GM03348 (cell line): Measurements from ENCODE around the gene ANTXR2.

ENCODE experiments used
- DNase-seq: peaks from one replicate; pipeline ENCODE4 v3.0.0; 2012; ENCODE audit warnings: low spot score

Gene ANTXR2

GRCh38 chr4:80069108-80069836, 3.8 kb downstream of the ANTXR2 start:
- DNase-seq, result no peak

- DNase-seq, result no peak
Measured at GRCh38 chr4:80065601-80066000, 7.4 kb downstream of the ANTXR2 start.

DNA sequence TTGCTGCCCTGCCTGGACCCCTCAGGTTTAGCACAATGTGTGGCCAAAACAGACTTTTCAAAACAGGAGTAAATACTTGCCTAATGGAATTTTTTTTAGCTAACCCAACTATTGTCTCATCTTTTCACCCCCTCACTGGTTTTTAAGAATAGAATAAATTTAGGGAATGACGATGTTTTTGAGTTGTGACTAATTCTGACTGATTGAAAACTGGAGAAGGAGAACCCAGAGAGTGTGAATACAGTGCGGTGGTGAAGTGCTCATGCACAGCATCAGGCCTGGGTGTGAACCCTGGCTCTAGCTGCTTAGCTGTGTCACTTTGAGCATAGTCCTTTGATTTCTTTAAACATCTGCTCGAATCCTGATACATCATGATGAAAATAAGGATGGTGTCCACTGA, 10.5 kb downstream of the ANTXR2 start:
- no peak for DNase-seq

GRCh38 chr4:80060804-80061203, 12.2 kb downstream of the ANTXR2 start:
- no peak for DNase-seq

- no peak for DNase-seq
Measured at GRCh38 chr4:80058740-80059139, 14.3 kb downstream of the ANTXR2 start.

GRCh38 chr4:80054375-80054774, 18.7 kb downstream of the ANTXR2 start:
- no peak for DNase-seq

- peak; percentile 9 for DNase-seq
Measured at GRCh38 chr4:80053140-80053910, 19.7 kb downstream of the ANTXR2 start.

- DNase-seq, result no peak
Measured at GRCh38 chr4:80049813-80050534, 23.1 kb downstream of the ANTXR2 start.

DNA sequence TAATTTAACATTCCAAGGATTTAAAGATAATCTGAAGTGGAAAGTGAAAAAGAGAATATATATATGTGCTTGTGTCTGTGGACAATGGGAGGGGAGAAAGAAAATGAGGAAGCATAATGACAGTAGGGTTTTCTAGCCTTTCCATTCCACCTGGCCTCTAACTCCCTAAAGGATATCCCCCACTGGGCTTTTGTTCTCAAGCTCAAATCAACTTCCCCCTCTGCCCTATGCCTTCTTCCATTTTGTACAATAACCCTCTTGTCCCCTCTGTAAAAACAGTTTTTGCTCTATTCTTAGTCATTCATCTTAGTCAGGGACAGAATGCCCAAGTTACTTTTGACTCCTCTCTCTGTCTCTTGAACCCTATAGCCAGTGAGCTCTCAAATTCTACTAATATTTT, 23.6 kb downstream of the ANTXR2 start:
- no peak for DNase-seq

- DNase-seq, result peak; percentile 39
Measured at GRCh38 chr4:80045786-80046185, 27.2 kb downstream of the ANTXR2 start.

DNA sequence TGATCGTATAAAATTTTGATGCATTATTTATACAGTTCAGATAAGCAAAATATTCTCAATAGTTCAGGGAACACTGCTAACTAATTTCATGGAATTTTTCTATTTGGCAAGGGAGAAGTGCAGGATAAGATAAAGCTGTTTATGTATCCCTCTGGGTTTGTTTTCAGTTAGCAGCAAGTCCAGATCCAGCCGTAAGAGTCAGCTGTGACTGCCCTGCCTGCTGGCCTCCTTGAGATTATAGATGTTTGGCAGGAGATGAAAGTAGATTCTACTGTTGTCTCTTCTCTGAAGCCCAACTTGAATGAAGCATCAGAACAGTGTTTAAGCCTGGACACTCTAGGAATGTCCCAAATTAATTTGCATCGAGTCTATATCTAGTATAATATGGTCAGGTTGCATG, 29.5 kb downstream of the ANTXR2 start:
- DNase-seq, result no peak

GRCh38 chr4:80042821-80043220, 30.2 kb downstream of the ANTXR2 start:
- no peak for DNase-seq

DNA sequence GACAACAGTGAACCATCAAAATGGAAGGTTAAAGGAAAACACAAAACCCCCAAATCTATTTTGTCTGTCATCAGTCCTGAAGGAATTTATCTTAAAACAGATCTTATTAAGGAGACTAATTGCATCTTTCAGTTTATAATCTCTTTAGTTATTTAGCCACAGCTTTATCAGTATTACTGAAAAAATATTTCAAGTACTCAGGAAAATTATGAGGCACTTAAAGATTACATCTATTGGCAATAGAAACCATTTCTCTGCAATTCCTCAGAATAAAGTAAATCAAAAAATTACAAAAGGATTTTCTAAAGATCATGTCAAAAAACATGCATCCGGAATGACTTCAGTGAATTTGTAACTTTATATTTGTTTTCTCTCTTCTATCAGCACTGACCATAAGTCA, 35.2 kb downstream of the ANTXR2 start:
- no peak for DNase-seq

GRCh38 chr4:80036949-80037685, 35.9 kb downstream of the ANTXR2 start:
- peak; percentile 68 for DNase-seq

DNA sequence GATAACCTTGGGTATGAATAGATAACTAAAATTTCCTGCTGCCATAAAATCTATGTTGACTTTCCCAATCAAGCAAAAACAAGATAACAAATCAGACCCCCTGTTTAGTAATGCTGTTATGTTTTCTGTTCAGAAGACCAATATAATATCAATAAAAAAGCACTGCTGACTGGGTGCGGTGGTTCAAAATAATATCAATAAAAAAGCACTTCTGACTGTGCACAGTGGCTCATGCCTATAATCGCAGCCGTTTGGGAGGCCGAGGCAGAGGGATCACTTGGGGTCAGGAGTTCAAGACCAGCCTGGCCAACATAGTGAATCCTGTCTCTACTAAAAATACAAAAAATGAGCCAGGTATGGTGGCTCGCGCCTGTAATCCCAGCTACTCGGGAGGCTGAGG, 36.7 kb downstream of the ANTXR2 start:
- DNase-seq, result no peak

- DNase-seq, result no peak
Measured at GRCh38 chr4:80035336-80035735, 37.7 kb downstream of the ANTXR2 start.

- no peak for DNase-seq
Measured at GRCh38 chr4:80033581-80033980, 39.4 kb downstream of the ANTXR2 start.

- no peak for DNase-seq
Measured at GRCh38 chr4:80029364-80029763, 43.7 kb downstream of the ANTXR2 start.

- DNase-seq, result no peak
Measured at GRCh38 chr4:80027611-80028010, 45.4 kb downstream of the ANTXR2 start.

- no peak for DNase-seq
Measured at GRCh38 chr4:80026100-80026499, 46.9 kb downstream of the ANTXR2 start.

- no peak for DNase-seq
Measured at GRCh38 chr4:80024335-80024734, 48.7 kb downstream of the ANTXR2 start.

GRCh38 chr4:80022282-80022681, 50.7 kb downstream of the ANTXR2 start:
- DNase-seq, result no peak
